ENCODE results near the gene PTPN1. TPM values are rescaled to one million over a fixed set of nuclear protein-coding genes. Genes with fewer than 3 reads are reported as not detected.

The PTPN1 gene
- total RNA-seq, 2 experiments from 2014 or later: 17.1 to 25.1 TPM

DNA sequence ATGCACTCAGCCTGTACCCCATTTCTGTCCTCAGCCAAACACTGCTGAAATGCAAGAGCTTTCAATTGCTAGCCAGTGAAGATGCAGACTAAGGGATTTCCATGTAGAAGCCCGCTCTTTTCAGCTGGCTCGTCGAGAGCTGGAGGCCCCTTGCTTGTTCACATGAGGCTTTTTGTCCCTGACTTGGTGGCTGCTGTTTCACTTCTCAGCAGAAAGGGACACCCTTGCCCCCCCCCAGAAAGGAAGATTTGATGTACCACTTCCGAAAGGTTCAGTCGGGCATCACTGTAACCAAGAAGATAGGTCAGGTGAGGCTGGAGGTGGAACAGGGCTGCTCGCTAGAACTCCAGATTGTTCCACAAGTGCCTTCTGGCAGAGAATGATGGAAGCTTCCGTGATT is 23.3 kb downstream of the PTPN1 start:
- DNase-seq (ENCODE audit: low spot score): no peak
- Histone ChIP-seq H3K79me2 (ENCODE audit: insufficient read depth, low read depth, low read length) (no peaks in the 10 kb centered on the region), H4K20me1 (ENCODE audit: insufficient read depth, low read length) (no peaks in the 10 kb centered on the region; the same call in none of the 2 replicates), H3K27ac (ENCODE audit: low read depth, low read length, poor library complexity, severe bottlenecking) (no peak overlapping the region), H3K4me1 (ENCODE audit: insufficient read depth, low read length, poor library complexity, severe bottlenecking) (peaks cover 17% of the 10 kb centered on the region), H2AFZ (ENCODE audit: low read length) (no peak overlapping the region), H3K9me3 (ENCODE audit: low read length) (no peaks in the 10 kb centered on the region), H3K9me2 (ENCODE audit: insufficient read depth, low read length) (no peaks in the 10 kb centered on the region), H3K36me3 (ENCODE audit: insufficient read depth, low read length) (no peaks in the 10 kb centered on the region), H3K4me3 (ENCODE audit: low read depth, low read length, poor library complexity, severe bottlenecking) (no peak overlapping the region), H3K4me2 (ENCODE audit: low read length) (no peak overlapping the region)
- intact Hi-C loops (cut with micrococcal nuclease; ENCODE audit: unreplicated experiment): no loop called here
- POLR2A ChIA-PET: interaction anchor here (1.4 to 2.0 kb wide), 2 partner anchors 13 to 15 kb away, joined by 4 to 6 read pairs; no protein-coding TSS in a partner anchor
- TF ChIP-seq CTCF (conservative IDR thresholded peaks at IDR 0.05; ENCODE audit: low read length): no peak
- TF ChIP-seq EZH2phosphoT487 (IDR thresholded peaks at IDR 0.05; ENCODE audit: borderline replicate concordance, low read depth, low read length): no peak
- no TSS peak for BruUV-seq (replicated peaks)
- CTCF ChIA-PET (ENCODE audit: unreplicated experiment): no interaction called here

DNA sequence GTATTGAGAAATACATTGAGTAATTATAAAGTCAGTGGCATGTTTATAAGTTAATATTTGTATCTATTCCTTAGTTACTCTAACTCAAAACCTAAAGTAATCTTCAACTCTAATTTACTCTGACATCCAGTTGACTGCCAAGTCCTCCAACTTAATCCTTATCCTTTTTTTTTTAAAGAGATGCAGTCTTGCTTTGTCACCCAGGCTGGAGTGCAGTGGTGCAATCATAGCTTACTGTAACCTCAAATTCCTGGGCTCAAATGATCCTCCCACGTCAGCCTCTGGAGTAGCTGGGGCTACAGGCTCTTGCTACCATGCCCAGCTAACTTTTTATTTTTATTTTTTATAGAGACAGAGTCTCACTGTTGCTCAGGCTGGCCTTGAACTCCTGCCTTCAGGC is 24.4 kb downstream of the PTPN1 start:
- ChIA-PET CTCF (ENCODE audit: unreplicated experiment) (no interaction called here), POLR2A (interaction anchor here (2.0 kb wide), 1 partner anchor 16 kb away, joined by 4 read pairs; no protein-coding TSS in a partner anchor)
- TF ChIP-seq EZH2phosphoT487 (IDR thresholded peaks at IDR 0.05; ENCODE audit: borderline replicate concordance, low read depth, low read length): no peak
- no peak for DNase-seq (ENCODE audit: low spot score)
- H3K27ac ChIP-seq (ENCODE audit: low read depth, low read length, poor library complexity, severe bottlenecking): no peak overlapping the region
- H2AFZ ChIP-seq (ENCODE audit: low read length): no peak overlapping the region
- no peaks in the 10 kb centered on the region; the same call in 1 of the 2 replicates for H4K20me1 ChIP-seq (ENCODE audit: insufficient read depth, low read length)
- no peaks in the 10 kb centered on the region for H3K36me3 ChIP-seq (ENCODE audit: insufficient read depth, low read length)
- H3K4me1 ChIP-seq (ENCODE audit: insufficient read depth, low read length, poor library complexity, severe bottlenecking): peaks cover 18% of the 10 kb centered on the region
- H3K9me2 ChIP-seq (ENCODE audit: insufficient read depth, low read length): no peaks in the 10 kb centered on the region
- no peak overlapping the region for H3K4me3 ChIP-seq (ENCODE audit: low read depth, low read length, poor library complexity, severe bottlenecking)
- H3K9me3 ChIP-seq (ENCODE audit: low read length): no peaks in the 10 kb centered on the region
- intact Hi-C loops (cut with micrococcal nuclease; ENCODE audit: unreplicated experiment): no loop called here
- no peaks in the 10 kb centered on the region; the same call in 1 of the 2 replicates for H3K79me2 ChIP-seq (ENCODE audit: insufficient read depth, low read depth, low read length)
- H3K4me2 ChIP-seq (ENCODE audit: low read length): no peak overlapping the region
- BruUV-seq (replicated peaks): no TSS peak

- intact Hi-C loops (cut with micrococcal nuclease; ENCODE audit: unreplicated experiment): no loop called here
- DNase-seq (ENCODE audit: low spot score): no peak
- no TSS peak for BruUV-seq (replicated peaks)
- no peaks in the 10 kb centered on the region; the same call in 1 of the 2 replicates for H4K20me1 ChIP-seq (ENCODE audit: insufficient read depth, low read length)
- H3K27ac ChIP-seq (ENCODE audit: low read depth, low read length, poor library complexity, severe bottlenecking): no peak overlapping the region
- no peak overlapping the region for H3K4me2 ChIP-seq (ENCODE audit: low read length)
- no peak overlapping the region for H2AFZ ChIP-seq (ENCODE audit: low read length)
- no peaks in the 10 kb centered on the region; the same call in 1 of the 2 replicates for H3K36me3 ChIP-seq (ENCODE audit: insufficient read depth, low read length)
- no peaks in the 10 kb centered on the region for H3K9me2 ChIP-seq (ENCODE audit: insufficient read depth, low read length)
- CTCF ChIA-PET (ENCODE audit: unreplicated experiment): no interaction called here
- no peak overlapping the region for H3K4me3 ChIP-seq (ENCODE audit: low read depth, low read length, poor library complexity, severe bottlenecking)
- POLR2A ChIA-PET: interaction anchor here (0.6 kb wide), 1 partner anchor 407 kb away, joined by 3 read pairs; no protein-coding TSS in a partner anchor
- H3K79me2 ChIP-seq (ENCODE audit: insufficient read depth, low read depth, low read length): no peaks in the 10 kb centered on the region; the same call in 1 of the 2 replicates
- no peak for TF ChIP-seq EZH2phosphoT487 (IDR thresholded peaks at IDR 0.05; ENCODE audit: borderline replicate concordance, low read depth, low read length)
- H3K9me3 ChIP-seq (ENCODE audit: low read length): no peaks in the 10 kb centered on the region
- H3K4me1 ChIP-seq (ENCODE audit: insufficient read depth, low read length, poor library complexity, severe bottlenecking): peaks cover 23% of the 10 kb centered on the region
These were observed 25.0 kb downstream of the PTPN1 start for GRCh38 chr20:50535162-50535561.
